ENCODE results near the gene KCNK13.

DNA sequence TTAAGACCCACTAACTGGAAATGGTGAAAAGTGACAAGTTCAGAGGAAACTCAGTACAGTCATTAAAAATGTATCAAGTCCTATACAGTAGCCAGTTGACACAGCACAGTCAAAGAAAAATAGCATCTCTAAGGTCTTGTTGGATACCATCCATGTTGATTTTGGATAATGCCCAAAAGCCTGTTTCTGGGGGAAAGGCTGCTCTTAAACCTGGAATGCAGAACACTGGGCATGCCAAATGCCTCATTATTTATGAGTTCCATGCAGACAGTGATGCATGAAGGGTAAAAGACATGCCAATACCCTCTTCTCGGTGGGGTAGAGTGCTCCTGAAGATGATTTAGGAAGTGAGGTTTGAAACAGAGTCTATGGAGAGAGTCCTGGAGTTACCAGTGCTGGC, 29.6 kb downstream of the KCNK13 start:
- no peak for TF ChIP-seq GATA2 (IDR thresholded peaks at IDR 0.05; ENCODE audit: low read depth, low read length)
- no peak for TF ChIP-seq GATA3 (IDR thresholded peaks at IDR 0.05; ENCODE audit: low read depth, low read length)
